ENCODE data around the gene ASPN. TPM values are rescaled to one million over a fixed set of nuclear protein-coding genes. Genes with fewer than 3 reads are reported as not detected.

Gene ASPN
- total and polyA plus RNA-seq, 2 donors (not counting 3 experiments of a cell fraction or from before 2014, with no cell fraction given): not detected

GRCh38 chr9:92435263-92435662 is 47.0 kb downstream of the ASPN start:
- Histone ChIP-seq H3K9me1 (replicated peaks; ENCODE audit: control insufficient read depth, extremely low read depth, insufficient read depth, low read length) (no peaks in the 10 kb centered on the region), H3K27ac (ENCODE audit: insufficient read depth, low read depth, low read length) (no peak overlapping the region), H3K4me3 (replicated peaks in 1 of 3; ENCODE audit: insufficient read depth in 1 of 3, low read depth in 1 of 3, low read length in 3 of 3) (no peak overlapping the region), H3K36me3 (ENCODE audit: control insufficient read depth in 2 of 2, extremely low read depth in 1 of 2, insufficient read depth in 2 of 2, low read length in 2 of 2) (no peaks in the 10 kb centered on the region), H3K4me1 (ENCODE audit: control insufficient read depth, extremely low read depth, insufficient read depth, low read length) (no peaks in the 10 kb centered on the region), H4K20me1 (replicated peaks; ENCODE audit: control insufficient read depth, extremely low read depth, insufficient read depth, low read length) (no peaks in the 10 kb centered on the region), H3K9me3 (replicated peaks; ENCODE audit: control insufficient read depth, insufficient read depth, low read length) (no peaks in the 10 kb centered on the region), H2AFZ (ENCODE audit: low read depth, low read length) (no peak overlapping the region), H3K79me2 (ENCODE audit: control insufficient read depth, insufficient read depth, low read length) (no peaks in the 10 kb centered on the region), H3K9ac (replicated peaks; ENCODE audit: extremely low read depth, insufficient read depth, low read length) (no peak overlapping the region), H3K27me3 (ENCODE audit: control insufficient read depth in 2 of 2, insufficient read depth in 2 of 2, low read length in 2 of 2) (no peaks in the 10 kb centered on the region), H3K4me2 (ENCODE audit: insufficient read depth, low read length) (no peak overlapping the region)
- DNase-seq (ENCODE audit: low read depth, low spot score): no peak
- POLR2A ChIA-PET: no interaction called here
- TF ChIP-seq CTCF (IDR thresholded peaks at IDR 0.05; ENCODE audit: extremely low read depth in 1 of 2, insufficient read depth in 1 of 2, low read depth in 1 of 2, low read length in 2 of 2) (no peak), POLR2AphosphoS5 (IDR thresholded peaks at IDR 0.05; ENCODE audit: insufficient read depth, low read depth, low read length) (no peak), FOS (IDR thresholded peaks at IDR 0.05; ENCODE audit: borderline replicate concordance, insufficient read depth, low read length) (no peak), EZH2 (IDR thresholded peaks at IDR 0.05; ENCODE audit: borderline replicate concordance, low read depth, low read length, severe bottlenecking) (no peak), MAX (IDR thresholded peaks at IDR 0.05; ENCODE audit: insufficient read depth, insufficient read length) (no peak), JUN (IDR thresholded peaks at IDR 0.05; ENCODE audit: borderline replicate concordance, insufficient read depth, insufficient read length, low read depth) (no peak), POLR2A (IDR thresholded peaks at IDR 0.05; ENCODE audit: low read depth, low read length) (no peak), MYC (IDR thresholded peaks at IDR 0.05; ENCODE audit: low read depth, low read length) (no peak), GATA2 (IDR thresholded peaks at IDR 0.05; ENCODE audit: insufficient read depth, insufficient read length, low read depth, low read length) (no peak)
- dilution Hi-C loops (cut with MboI; ENCODE audit: extremely low pct_ligation_motif_present, low sequenced_read_pairs) (no loop called here), intact Hi-C loops (cut with micrococcal nuclease) (loop anchor here (10.0 kb wide), 1 partner anchor 50 kb away; the partner anchor contains the start of gene ASPN)
- CTCF ChIA-PET: interaction anchor here (0.5 to 2.4 kb wide), 2 partner anchors 19 to 107 kb away, joined by 3 to 14 read pairs; no protein-coding TSS in a partner anchor
- FAIRE-seq: no peak
- BruUV-seq (replicated peaks): no TSS peak

Data from endothelial cell of umbilical vein (primary cell).